ENCODE results near the gene ZNF215.
"Not testable (repeated sequence)": the region's sequence is repeated elsewhere in the genome, so short reads cannot be mapped to it uniquely, and the experiment has no call there.

Gene ZNF215

GRCh38 chr11:6926208-6927029 is at the start of gene ZNF215:
Gene ZNF215 (plus strand): TSS chr11:6926426. CDS start chr11:6932273, 5,847 bp downstream.
- H3K36me3 ChIP-seq (ENCODE audit: insufficient read depth, low read length): no peaks in the 10 kb centered on the region
- peak within 1 kb of the TSS; percentile 64 for H3K4me3 ChIP-seq (ENCODE audit: low read length)
- H3K9me3 ChIP-seq (ENCODE audit: low read length): no peaks in the 10 kb centered on the region
- no peaks in the 10 kb centered on the region for H3K27me3 ChIP-seq (ENCODE audit: insufficient read depth, low read length)
- H3K4me1 ChIP-seq (ENCODE audit: insufficient read depth, low read length): peaks cover 10% of the 10 kb centered on the region
- peak within 1 kb of the TSS; percentile 93 for H2AFZ ChIP-seq (ENCODE audit: low read depth, low read length)

DNA sequence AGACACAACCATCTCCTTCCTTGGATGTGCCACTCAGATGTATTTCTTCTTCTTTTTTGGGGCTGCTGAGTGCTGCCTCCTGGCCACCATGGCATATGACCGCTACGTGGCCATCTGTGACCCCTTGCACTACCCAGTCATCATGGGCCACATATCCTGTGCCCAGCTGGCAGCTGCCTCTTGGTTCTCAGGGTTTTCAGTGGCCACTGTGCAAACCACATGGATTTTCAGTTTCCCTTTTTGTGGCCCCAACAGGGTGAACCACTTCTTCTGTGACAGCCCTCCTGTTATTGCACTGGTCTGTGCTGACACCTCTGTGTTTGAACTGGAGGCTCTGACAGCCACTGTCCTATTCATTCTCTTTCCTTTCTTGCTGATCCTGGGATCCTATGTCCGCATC is 49.3 kb upstream of the ZNF215 start:
- Histone ChIP-seq H3K27me3 (ENCODE audit: insufficient read depth, low read length) (no peaks in the 10 kb centered on the region), H3K4me1 (ENCODE audit: insufficient read depth, low read length) (no peaks in the 10 kb centered on the region), H3K9me3 (ENCODE audit: low read length) (no peaks in the 10 kb centered on the region), H3K4me3 (ENCODE audit: low read length) (no peak overlapping the region), H3K36me3 (ENCODE audit: insufficient read depth, low read length) (no peaks in the 10 kb centered on the region), H2AFZ (ENCODE audit: low read depth, low read length) (no peak overlapping the region)

DNA sequence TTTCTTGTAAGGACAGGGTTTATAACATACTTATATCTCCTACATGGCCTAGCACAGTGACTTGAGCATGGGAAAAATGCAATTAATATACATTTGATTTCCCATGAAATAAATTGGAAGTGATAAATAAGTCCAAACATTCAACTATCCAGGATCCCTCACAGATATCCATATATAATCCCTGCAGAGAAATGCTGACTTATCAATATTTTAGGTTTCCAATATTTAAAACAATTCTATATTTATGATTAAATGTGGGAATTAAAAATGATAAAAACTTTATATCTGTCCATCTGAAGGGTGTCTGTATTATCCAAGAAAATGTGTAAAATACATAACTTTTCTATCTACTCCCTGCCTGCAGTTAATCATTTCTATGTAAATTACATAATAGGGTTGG is 43.5 kb upstream of the ZNF215 start:
- no peaks in the 10 kb centered on the region for H3K36me3 ChIP-seq (ENCODE audit: insufficient read depth, low read length)
- H3K27me3 ChIP-seq (ENCODE audit: insufficient read depth, low read length): no peaks in the 10 kb centered on the region
- no peak overlapping the region for H3K4me3 ChIP-seq (ENCODE audit: low read length)
- no peaks in the 10 kb centered on the region for H3K4me1 ChIP-seq (ENCODE audit: insufficient read depth, low read length)
- H3K9me3 ChIP-seq (ENCODE audit: low read length): no peaks in the 10 kb centered on the region
- H2AFZ ChIP-seq (ENCODE audit: low read depth, low read length): no peak overlapping the region

DNA sequence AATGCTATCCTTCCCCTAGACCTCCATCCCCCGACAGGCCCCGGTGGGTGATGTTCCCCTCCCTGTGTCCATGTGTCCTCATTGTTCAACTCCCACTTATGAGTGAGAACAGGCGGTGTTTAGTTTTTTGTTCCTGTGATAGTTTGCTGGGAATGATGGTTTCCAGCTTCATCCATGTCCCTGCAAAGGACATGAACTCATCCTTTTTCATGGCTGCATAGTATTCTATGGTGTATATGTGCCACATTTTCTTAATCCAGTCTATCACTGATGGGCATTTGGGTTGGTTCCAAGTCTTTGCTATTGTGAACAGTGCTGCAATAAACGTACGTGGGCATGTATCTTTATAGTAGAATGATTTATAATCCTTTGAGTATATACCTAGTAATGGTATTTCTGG is 38.5 kb upstream of the ZNF215 start:
- H3K9me3 ChIP-seq (ENCODE audit: low read length); H3K4me3 ChIP-seq (ENCODE audit: low read length); H3K4me1 ChIP-seq (ENCODE audit: insufficient read depth, low read length); H2AFZ ChIP-seq (ENCODE audit: low read depth, low read length); H3K27me3 ChIP-seq (ENCODE audit: insufficient read depth, low read length); H3K36me3 ChIP-seq (ENCODE audit: insufficient read depth, low read length): not testable (repeated sequence)

DNA sequence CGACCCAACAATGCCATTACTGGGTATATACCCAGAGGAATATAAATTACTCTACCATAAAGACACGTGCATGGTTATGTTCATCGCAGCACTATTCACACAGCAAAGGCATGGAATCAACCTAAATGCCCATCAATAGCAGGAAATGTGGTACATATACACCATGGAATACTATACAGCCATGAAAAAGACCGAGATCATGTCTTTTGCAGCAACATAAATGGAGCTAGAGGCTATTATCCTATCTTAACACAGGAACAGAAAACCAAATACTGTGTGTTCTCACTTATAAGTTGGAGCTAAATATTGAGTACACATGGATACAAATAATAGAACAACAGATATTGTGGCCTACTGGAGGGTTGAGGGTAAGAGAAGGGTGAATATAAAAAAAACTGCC is 37.4 kb upstream of the ZNF215 start:
- H3K9me3 ChIP-seq (ENCODE audit: low read length): no peaks in the 10 kb centered on the region
- no peak overlapping the region for H2AFZ ChIP-seq (ENCODE audit: low read depth, low read length)
- no peaks in the 10 kb centered on the region for H3K36me3 ChIP-seq (ENCODE audit: insufficient read depth, low read length)
- H3K27me3 ChIP-seq (ENCODE audit: insufficient read depth, low read length): no peaks in the 10 kb centered on the region
- H3K4me3 ChIP-seq (ENCODE audit: low read length): no peak overlapping the region
- no peaks in the 10 kb centered on the region for H3K4me1 ChIP-seq (ENCODE audit: insufficient read depth, low read length)

DNA sequence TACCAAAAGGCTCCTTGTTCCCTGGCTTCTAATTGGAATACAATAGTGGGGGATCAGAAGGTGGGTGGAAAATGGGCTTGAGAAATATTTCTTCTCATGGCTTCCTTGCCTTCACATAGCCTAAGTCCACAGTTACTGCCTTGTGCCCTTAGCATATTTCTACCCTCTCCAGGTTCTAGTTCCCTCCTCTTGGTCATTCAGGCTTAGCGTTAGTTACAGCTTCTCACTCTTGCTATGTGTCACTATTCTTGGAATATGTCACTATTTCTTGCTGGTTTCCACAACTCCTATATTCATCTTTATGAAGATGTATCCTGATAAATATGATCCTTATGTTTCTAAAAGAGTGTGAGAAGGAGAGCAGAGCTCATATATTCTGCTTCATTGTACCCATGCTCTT is 36.4 kb upstream of the ZNF215 start:
- Histone ChIP-seq H3K4me3 (ENCODE audit: low read length) (no peak overlapping the region), H3K27me3 (ENCODE audit: insufficient read depth, low read length) (no peaks in the 10 kb centered on the region), H3K4me1 (ENCODE audit: insufficient read depth, low read length) (no peaks in the 10 kb centered on the region), H2AFZ (ENCODE audit: low read depth, low read length) (no peak overlapping the region), H3K36me3 (ENCODE audit: insufficient read depth, low read length) (no peaks in the 10 kb centered on the region), H3K9me3 (ENCODE audit: low read length) (no peaks in the 10 kb centered on the region)

- H3K36me3 ChIP-seq (ENCODE audit: insufficient read depth, low read length): no peaks in the 10 kb centered on the region
These were observed 33.8 kb upstream of the ZNF215 start, which contains the start of gene OR2D2 for GRCh38 chr11:6892400-6892799. Gene OR2D2 (minus strand): TSS chr11:6892500. CDS start chr11:6892500, 0 bp downstream.

DNA sequence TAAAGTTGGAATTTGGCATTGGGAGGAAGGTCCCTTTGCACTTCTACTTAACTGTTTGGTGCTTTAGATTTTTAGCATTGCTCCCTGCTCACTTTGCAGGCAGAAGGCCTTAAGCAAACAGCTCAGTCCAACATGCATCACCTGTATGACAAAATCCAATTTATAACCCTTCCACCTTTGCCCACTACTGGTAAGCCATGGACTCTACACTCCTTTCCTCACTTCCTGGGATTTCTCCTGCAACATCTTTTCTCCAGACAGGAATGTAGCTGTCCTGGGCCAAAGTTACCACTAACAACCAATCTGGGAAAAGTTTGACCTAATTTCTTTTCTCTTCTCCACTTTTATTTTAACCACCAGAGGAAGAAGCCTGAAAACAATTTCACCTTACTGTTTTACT is 32.1 kb upstream of the ZNF215 start:
- Histone ChIP-seq H2AFZ (ENCODE audit: low read depth, low read length) (no peak overlapping the region), H3K27me3 (ENCODE audit: insufficient read depth, low read length) (no peaks in the 10 kb centered on the region), H3K36me3 (ENCODE audit: insufficient read depth, low read length) (no peaks in the 10 kb centered on the region), H3K4me3 (ENCODE audit: low read length) (no peak overlapping the region), H3K9me3 (ENCODE audit: low read length) (no peaks in the 10 kb centered on the region), H3K4me1 (ENCODE audit: insufficient read depth, low read length) (no peaks in the 10 kb centered on the region)

More at GRCh38 chr11:6892400-6892799, 33.8 kb upstream of the ZNF215 start, which contains the start of gene OR2D2:
- no peak within 1 kb of the TSS for H2AFZ ChIP-seq (ENCODE audit: low read depth, low read length)
- no peaks in the 10 kb centered on the region for H3K9me3 ChIP-seq (ENCODE audit: low read length)
- H3K27me3 ChIP-seq (ENCODE audit: insufficient read depth, low read length): no peaks in the 10 kb centered on the region
- H3K4me1 ChIP-seq (ENCODE audit: insufficient read depth, low read length): no peaks in the 10 kb centered on the region
- H3K4me3 ChIP-seq (ENCODE audit: low read length): no peak within 1 kb of the TSS

DNA sequence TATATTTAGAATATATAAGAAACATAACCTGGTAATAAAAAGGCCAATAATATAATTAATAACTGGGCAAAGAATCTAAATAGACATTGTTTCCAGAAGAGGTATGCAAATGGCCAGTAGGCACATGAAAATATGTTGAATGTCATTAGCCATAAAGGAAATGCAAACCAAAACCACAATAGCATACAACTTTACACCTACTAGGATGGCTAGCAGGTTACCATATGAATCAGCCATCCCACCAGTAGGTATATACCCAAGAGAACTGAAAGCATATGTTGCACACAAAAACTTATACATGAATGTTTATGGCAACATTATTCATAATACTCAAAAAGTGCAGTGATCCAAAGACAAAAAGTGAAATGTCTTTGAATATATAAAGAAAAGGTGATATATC is 31.2 kb upstream of the ZNF215 start:
- no peaks in the 10 kb centered on the region for H3K9me3 ChIP-seq (ENCODE audit: low read length)

DNA sequence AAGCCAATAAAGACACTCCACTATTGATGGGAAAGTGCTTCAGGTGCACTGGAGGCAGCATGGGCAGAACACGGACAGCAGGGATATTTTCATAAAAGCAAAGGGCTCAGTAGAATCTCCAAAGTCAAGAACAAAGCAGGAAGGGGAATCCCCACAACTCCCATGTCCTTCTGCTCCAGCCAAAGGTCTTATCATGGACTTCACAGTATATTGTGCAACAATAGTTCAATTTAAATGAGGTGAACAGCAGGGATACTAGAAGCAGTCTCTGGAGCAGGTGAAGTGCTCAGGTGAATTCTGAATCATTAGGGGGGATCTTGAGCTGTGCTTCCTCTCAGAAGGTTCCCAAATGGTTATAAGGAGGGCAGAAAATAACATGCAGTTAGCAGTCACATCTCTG is 27.3 kb upstream of the ZNF215 start:
- H3K9me3 ChIP-seq (ENCODE audit: low read length): no peaks in the 10 kb centered on the region
- no peaks in the 10 kb centered on the region for H3K4me1 ChIP-seq (ENCODE audit: insufficient read depth, low read length)
- H3K4me3 ChIP-seq (ENCODE audit: low read length): no peak overlapping the region
- H3K36me3 ChIP-seq (ENCODE audit: insufficient read depth, low read length): no peaks in the 10 kb centered on the region
- H2AFZ ChIP-seq (ENCODE audit: low read depth, low read length): no peak overlapping the region
- H3K27me3 ChIP-seq (ENCODE audit: insufficient read depth, low read length): no peaks in the 10 kb centered on the region

More for the DNA sequence above, 31.2 kb upstream of the ZNF215 start:
- Histone ChIP-seq H3K4me1 (ENCODE audit: insufficient read depth, low read length) (no peaks in the 10 kb centered on the region), H3K4me3 (ENCODE audit: low read length) (no peak overlapping the region), H2AFZ (ENCODE audit: low read depth, low read length) (no peak overlapping the region), H3K27me3 (ENCODE audit: insufficient read depth, low read length) (no peaks in the 10 kb centered on the region), H3K36me3 (ENCODE audit: insufficient read depth, low read length) (no peaks in the 10 kb centered on the region)

- no peak overlapping the region for H3K4me3 ChIP-seq (ENCODE audit: low read length)
These were observed 25.8 kb upstream of the ZNF215 start for GRCh38 chr11:6900327-6900999.

GRCh38 chr11:6904804-6905203 is 21.4 kb upstream of the ZNF215 start:
- not testable (repeated sequence) for H2AFZ ChIP-seq (ENCODE audit: low read depth, low read length); H3K27me3 ChIP-seq (ENCODE audit: insufficient read depth, low read length); H3K36me3 ChIP-seq (ENCODE audit: insufficient read depth, low read length); H3K4me1 ChIP-seq (ENCODE audit: insufficient read depth, low read length); H3K9me3 ChIP-seq (ENCODE audit: low read length); H3K4me3 ChIP-seq (ENCODE audit: low read length)

More at GRCh38 chr11:6900327-6900999, 25.8 kb upstream of the ZNF215 start:
- no peaks in the 10 kb centered on the region for H3K27me3 ChIP-seq (ENCODE audit: insufficient read depth, low read length)
- no peaks in the 10 kb centered on the region for H3K9me3 ChIP-seq (ENCODE audit: low read length)
- H3K4me1 ChIP-seq (ENCODE audit: insufficient read depth, low read length): no peaks in the 10 kb centered on the region
- no peaks in the 10 kb centered on the region for H3K36me3 ChIP-seq (ENCODE audit: insufficient read depth, low read length)
- no peak overlapping the region for H2AFZ ChIP-seq (ENCODE audit: low read depth, low read length)

DNA sequence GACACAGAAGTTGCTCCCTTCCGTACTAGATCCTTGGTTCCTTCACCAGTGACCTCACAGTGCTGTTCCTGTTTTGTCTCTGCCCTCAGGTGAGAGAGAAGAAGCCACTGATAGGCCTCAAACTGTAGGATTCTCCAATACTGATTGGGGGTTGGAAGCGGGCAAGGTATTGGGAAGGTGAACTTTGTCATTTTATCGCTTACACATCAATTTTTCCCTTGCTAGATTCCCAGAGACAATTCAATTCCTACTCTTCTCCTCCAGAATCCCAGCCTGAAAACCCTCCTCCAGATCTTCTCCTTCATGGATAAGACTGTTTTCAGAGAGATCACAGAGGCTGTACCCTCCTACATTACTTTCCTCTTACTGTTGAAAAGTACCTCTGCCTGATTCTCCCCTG is 14.8 kb upstream of the ZNF215 start:
- H2AFZ ChIP-seq (ENCODE audit: low read depth, low read length): no peak overlapping the region
- H3K36me3 ChIP-seq (ENCODE audit: insufficient read depth, low read length): no peaks in the 10 kb centered on the region
- no peaks in the 10 kb centered on the region for H3K9me3 ChIP-seq (ENCODE audit: low read length)
- no peak overlapping the region for H3K4me3 ChIP-seq (ENCODE audit: low read length)
- H3K4me1 ChIP-seq (ENCODE audit: insufficient read depth, low read length): no peaks in the 10 kb centered on the region
- H3K27me3 ChIP-seq (ENCODE audit: insufficient read depth, low read length): no peaks in the 10 kb centered on the region
